ENCODE measurements around the gene ARHGEF6.

The ARHGEF6 gene

DNA sequence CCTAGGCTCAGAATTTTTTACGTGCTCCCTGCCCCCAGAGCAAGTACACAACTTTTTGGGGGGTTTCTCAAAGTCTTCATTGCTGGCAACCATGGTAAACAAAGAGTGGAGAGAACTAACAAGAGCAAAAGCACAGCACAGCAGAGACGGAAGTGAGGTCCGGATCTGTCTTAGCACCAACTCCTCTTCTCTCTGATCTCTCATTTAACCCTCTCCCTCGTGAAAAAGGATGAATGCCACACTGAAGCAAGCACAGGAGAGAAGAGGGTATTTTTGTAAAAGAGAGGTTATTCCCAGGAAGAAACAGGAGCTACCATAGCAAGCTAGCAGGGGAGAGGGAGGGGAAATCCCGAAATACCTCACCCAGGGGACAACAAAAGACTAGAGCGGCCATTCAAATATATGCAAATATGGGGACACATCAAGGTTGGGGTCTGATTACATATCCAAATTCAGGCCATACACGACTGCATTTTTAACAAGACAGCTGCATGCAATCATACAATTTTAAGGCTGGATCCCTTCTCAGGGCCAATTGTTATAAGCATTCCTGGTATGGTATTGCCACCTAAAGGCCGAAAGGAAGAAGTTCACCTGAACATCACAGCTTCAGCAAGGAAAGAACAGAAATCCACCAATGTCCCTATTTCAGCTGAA, 86.2 kb downstream of the ARHGEF6 start:
- Histone ChIP-seq H3K4me1 (ENCODE audit: control insufficient read depth, low read length) (peaks cover 13% of the 10 kb centered on the region), H3K9me3 (ENCODE audit: control insufficient read depth, insufficient read depth, low read length) (no peaks in the 10 kb centered on the region), H3K36me3 (ENCODE audit: control insufficient read depth, low read length) (peaks cover 6% of the 10 kb centered on the region), H3K27ac (ENCODE audit: low read depth, low read length) (no peak overlapping the region), H4K20me1 (ENCODE audit: control insufficient read depth, insufficient read depth, low read depth, low read length) (no peaks in the 10 kb centered on the region), H3K27me3 (ENCODE audit: control insufficient read depth, low read length) (no peaks in the 10 kb centered on the region), H3K79me2 (ENCODE audit: control insufficient read depth, low read length) (no peaks in the 10 kb centered on the region), H3K9me2 (replicated peaks; ENCODE audit: control insufficient read depth, low read length) (no peaks in the 10 kb centered on the region), H3K4me2 (ENCODE audit: low read length) (peak overlapping the region; percentile 40), H3F3A (ENCODE audit: control insufficient read depth, insufficient read depth) (no peaks in the 10 kb centered on the region), H3K4me3 (ENCODE audit: low read length) (peak overlapping the region; percentile 22; the same call in 1 of the 2 replicates)
- TF ChIP-seq, protein P1, sequence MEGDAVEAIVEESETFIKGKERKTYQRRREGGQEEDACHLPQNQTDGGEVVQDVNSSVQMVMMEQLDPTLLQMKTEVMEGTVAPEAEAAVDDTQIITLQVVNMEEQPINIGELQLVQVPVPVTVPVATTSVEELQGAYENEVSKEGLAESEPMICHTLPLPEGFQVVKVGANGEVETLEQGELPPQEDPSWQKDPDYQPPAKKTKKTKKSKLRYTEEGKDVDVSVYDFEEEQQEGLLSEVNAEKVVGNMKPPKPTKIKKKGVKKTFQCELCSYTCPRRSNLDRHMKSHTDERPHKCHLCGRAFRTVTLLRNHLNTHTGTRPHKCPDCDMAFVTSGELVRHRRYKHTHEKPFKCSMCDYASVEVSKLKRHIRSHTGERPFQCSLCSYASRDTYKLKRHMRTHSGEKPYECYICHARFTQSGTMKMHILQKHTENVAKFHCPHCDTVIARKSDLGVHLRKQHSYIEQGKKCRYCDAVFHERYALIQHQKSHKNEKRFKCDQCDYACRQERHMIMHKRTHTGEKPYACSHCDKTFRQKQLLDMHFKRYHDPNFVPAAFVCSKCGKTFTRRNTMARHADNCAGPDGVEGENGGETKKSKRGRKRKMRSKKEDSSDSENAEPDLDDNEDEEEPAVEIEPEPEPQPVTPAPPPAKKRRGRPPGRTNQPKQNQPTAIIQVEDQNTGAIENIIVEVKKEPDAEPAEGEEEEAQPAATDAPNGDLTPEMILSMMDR (IDR thresholded peaks at IDR 0.05; ENCODE audit: low read depth, low read length, poor library complexity, severe bottlenecking) = peak; percentile 54
- no peak for TF ChIP-seq EZH2phosphoT487 (IDR thresholded peaks at IDR 0.05; ENCODE audit: borderline replicate concordance, low read length)

DNA sequence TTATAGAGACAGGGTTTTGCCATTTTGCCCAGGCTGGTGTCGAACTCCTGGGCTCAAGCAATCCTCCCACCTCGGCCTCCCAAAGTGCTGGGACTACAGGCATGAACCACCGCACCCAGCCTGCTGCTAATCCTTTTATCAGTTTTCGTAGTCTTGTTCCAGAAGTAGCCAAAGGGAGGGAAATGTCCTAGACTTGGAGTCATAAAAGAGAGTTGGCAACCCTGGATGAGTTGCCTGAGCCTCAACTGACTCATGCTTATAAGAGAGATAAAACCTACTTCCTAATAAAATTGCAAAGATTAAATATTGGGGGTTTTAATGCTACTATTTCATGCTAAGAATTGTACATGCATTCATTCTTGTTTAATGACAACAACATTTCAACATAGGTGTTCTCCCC, 88.5 kb downstream of the ARHGEF6 start:
- no peaks in the 10 kb centered on the region for H3K79me2 ChIP-seq (ENCODE audit: control insufficient read depth, low read length)
- no peak for TF ChIP-seq EZH2phosphoT487 (IDR thresholded peaks at IDR 0.05; ENCODE audit: borderline replicate concordance, low read length)
- H3K36me3 ChIP-seq (ENCODE audit: control insufficient read depth, low read length) = peaks cover 11% of the 10 kb centered on the region
- H4K20me1 ChIP-seq (ENCODE audit: control insufficient read depth, insufficient read depth, low read depth, low read length) = no peaks in the 10 kb centered on the region
- no peak overlapping the region for H3K4me2 ChIP-seq (ENCODE audit: low read length)
- peaks cover 13% of the 10 kb centered on the region for H3K4me1 ChIP-seq (ENCODE audit: control insufficient read depth, low read length)
- no peak overlapping the region for H3K27ac ChIP-seq (ENCODE audit: low read depth, low read length)
- no peaks in the 10 kb centered on the region for H3K9me2 ChIP-seq (replicated peaks; ENCODE audit: control insufficient read depth, low read length)
- no peaks in the 10 kb centered on the region for H3F3A ChIP-seq (ENCODE audit: control insufficient read depth, insufficient read depth)
- H3K9me3 ChIP-seq (ENCODE audit: control insufficient read depth, insufficient read depth, low read length) = no peaks in the 10 kb centered on the region
- no peaks in the 10 kb centered on the region for H3K27me3 ChIP-seq (ENCODE audit: control insufficient read depth, low read length)
- no peak overlapping the region for H3K4me3 ChIP-seq (ENCODE audit: low read length)

DNA sequence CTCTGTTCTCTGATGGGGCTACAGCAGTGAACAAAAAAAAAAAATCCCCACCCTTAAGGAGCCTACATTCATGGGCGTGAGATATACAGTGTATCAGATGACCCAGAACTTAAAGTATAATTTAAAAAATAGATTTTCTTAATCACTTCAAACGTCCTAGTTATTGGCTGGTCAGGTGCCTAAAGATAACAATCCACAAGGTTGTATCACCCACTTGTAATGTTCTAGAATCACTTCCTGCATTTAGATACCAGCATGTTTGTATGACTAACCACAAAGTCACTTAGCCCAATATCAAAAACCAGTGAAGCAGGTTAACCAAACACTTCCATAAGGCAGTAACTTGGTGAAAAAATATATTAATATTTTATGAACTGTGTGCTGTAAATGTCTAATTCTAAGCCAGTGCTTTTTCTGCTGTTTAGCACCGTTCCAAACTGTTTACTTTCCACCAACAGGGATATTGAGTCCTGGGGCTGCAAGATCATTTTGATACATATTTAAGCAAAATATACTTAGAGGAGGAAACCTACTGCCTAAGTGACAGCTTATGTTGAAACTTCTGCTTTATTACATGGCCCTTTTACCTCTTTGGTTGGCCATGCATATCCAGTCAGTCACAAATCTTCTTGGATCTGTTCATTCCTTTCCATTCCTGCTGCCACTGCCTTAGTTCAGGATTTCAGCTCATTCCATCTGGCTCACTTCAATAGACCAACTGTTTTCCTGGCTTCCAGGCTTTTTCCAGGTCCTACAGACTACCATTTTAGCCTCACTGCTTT, 89.5 kb downstream of the ARHGEF6 start:
- no peaks in the 10 kb centered on the region for H3K9me3 ChIP-seq (ENCODE audit: control insufficient read depth, insufficient read depth, low read length)
- H4K20me1 ChIP-seq (ENCODE audit: control insufficient read depth, insufficient read depth, low read depth, low read length) = no peaks in the 10 kb centered on the region
- peaks cover 11% of the 10 kb centered on the region for H3K36me3 ChIP-seq (ENCODE audit: control insufficient read depth, low read length)
- no peak for TF ChIP-seq EZH2phosphoT487 (IDR thresholded peaks at IDR 0.05; ENCODE audit: borderline replicate concordance, low read length)
- TF ChIP-seq, protein P1 (IDR thresholded peaks at IDR 0.05; ENCODE audit: low read depth, low read length, poor library complexity, severe bottlenecking) = no peak
- H3K9me2 ChIP-seq (replicated peaks; ENCODE audit: control insufficient read depth, low read length) = no peaks in the 10 kb centered on the region
- no peak overlapping the region for H3K27ac ChIP-seq (ENCODE audit: low read depth, low read length)
- no peak overlapping the region for H3K4me3 ChIP-seq (ENCODE audit: low read length)
- H3K4me2 ChIP-seq (ENCODE audit: low read length) = no peak overlapping the region
- no peaks in the 10 kb centered on the region for H3F3A ChIP-seq (ENCODE audit: control insufficient read depth, insufficient read depth)
- H3K27me3 ChIP-seq (ENCODE audit: control insufficient read depth, low read length) = no peaks in the 10 kb centered on the region
- H3K79me2 ChIP-seq (ENCODE audit: control insufficient read depth, low read length) = no peaks in the 10 kb centered on the region
- peaks cover 13% of the 10 kb centered on the region for H3K4me1 ChIP-seq (ENCODE audit: control insufficient read depth, low read length)

DNA sequence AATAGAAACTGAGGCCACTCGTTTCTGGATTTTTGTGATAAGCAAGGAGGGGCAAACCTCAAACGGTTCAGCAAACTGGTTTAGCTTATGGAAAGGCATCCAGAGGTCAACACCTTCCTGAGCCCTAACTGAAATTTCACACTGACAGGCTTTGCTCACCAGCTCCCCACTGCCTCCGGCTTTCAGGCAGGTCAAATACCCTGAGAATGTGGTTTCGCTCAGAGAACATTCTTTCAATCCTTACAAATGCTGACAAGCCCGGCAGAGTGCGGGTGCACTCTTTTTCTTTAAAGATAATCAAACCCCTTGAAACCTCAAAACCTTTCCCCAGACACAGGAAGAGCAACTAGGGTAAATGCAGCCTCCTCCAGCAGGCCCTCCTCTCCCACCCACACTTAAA, 91.3 kb downstream of the ARHGEF6 start:
- Histone ChIP-seq H3K27ac (ENCODE audit: low read depth, low read length) (no peak overlapping the region), H3F3A (ENCODE audit: control insufficient read depth, insufficient read depth) (no peaks in the 10 kb centered on the region)

More for the DNA sequence above, 91.3 kb downstream of the ARHGEF6 start:
- Histone ChIP-seq H3K79me2 (ENCODE audit: control insufficient read depth, low read length) (no peaks in the 10 kb centered on the region), H3K4me3 (ENCODE audit: low read length) (no peak overlapping the region), H3K4me1 (ENCODE audit: control insufficient read depth, low read length) (peaks cover 5% of the 10 kb centered on the region), H3K9me3 (ENCODE audit: control insufficient read depth, insufficient read depth, low read length) (no peaks in the 10 kb centered on the region), H3K27me3 (ENCODE audit: control insufficient read depth, low read length) (no peaks in the 10 kb centered on the region), H4K20me1 (ENCODE audit: control insufficient read depth, insufficient read depth, low read depth, low read length) (no peaks in the 10 kb centered on the region), H3K36me3 (ENCODE audit: control insufficient read depth, low read length) (peaks cover 18% of the 10 kb centered on the region), H3K4me2 (ENCODE audit: low read length) (no peak overlapping the region), H3K9me2 (replicated peaks; ENCODE audit: control insufficient read depth, low read length) (no peaks in the 10 kb centered on the region)
- no peak for TF ChIP-seq EZH2phosphoT487 (IDR thresholded peaks at IDR 0.05; ENCODE audit: borderline replicate concordance, low read length)
- TF ChIP-seq, protein P1 (IDR thresholded peaks at IDR 0.05; ENCODE audit: low read depth, low read length, poor library complexity, severe bottlenecking) = no peak
